Liver (tissue), 9 donors: Measurements from ENCODE around the gene PEX11B. TPM values are rescaled to one million over a fixed set of nuclear protein-coding genes. Genes with fewer than 3 reads are reported as not detected.
A peak's percentile ranks its signal among the peaks of the same experiment; 100 is the strongest.
"Not testable (repeated sequence)": the region's sequence is repeated elsewhere in the genome, so short reads cannot be mapped to it uniquely, and the experiment has no call there.

Experiments used
- DNase-seq: peaks from one replicate; pipeline ENCODE4 v3.0.0-alpha.2; 2017; ENCODE audit warnings: low spot score
- H3K27ac ChIP-seq, 2 donors: one replicate each; pipeline ENCODE4 v1.7.0; 2013; ENCODE audit warnings: inconsistent platforms in 2 of 2, low read length in 2 of 2, control low read depth in 1 of 2, low read depth in 1 of 2, mild to moderate bottlenecking in 1 of 2
- H3K27me3 ChIP-seq, 4 donors: one replicate each; pipeline versions ENCODE4 v1.6.1 to v1.7.0; 2013; ENCODE audit warnings: low read length in 3 of 4, inconsistent platforms in 1 of 4, mild to moderate bottlenecking in 1 of 4, moderate library complexity in 1 of 4; ENCODE audit not compliant: control insufficient read depth in 4 of 4, insufficient read depth in 4 of 4
- H3K36me3 ChIP-seq, 4 donors: one replicate each; pipeline versions ENCODE4 v1.6.1 to v1.7.0; 2013; ENCODE audit warnings: low read length in 3 of 4, mild to moderate bottlenecking in 3 of 4, low read depth in 1 of 4, moderate library complexity in 1 of 4; ENCODE audit not compliant: control insufficient read depth in 4 of 4, insufficient read depth in 3 of 4
- H3K4me1 ChIP-seq, 4 donors: one replicate each; pipeline versions ENCODE4 v1.6.1 to v1.7.0; 2013; ENCODE audit warnings: low read length in 3 of 4, mild to moderate bottlenecking in 3 of 4, moderate library complexity in 1 of 4; ENCODE audit not compliant: control insufficient read depth in 4 of 4, insufficient read depth in 4 of 4
- H3K4me3 ChIP-seq, 3 donors: one replicate each; pipeline versions ENCODE4 v1.6.1 to v1.7.0; 2013; ENCODE audit warnings: low read length in 3 of 3, control low read depth in 1 of 3, low read depth in 1 of 3, mild to moderate bottlenecking in 1 of 3
- H3K9ac ChIP-seq, 2 donors: one replicate each; pipeline ENCODE4 v1.7.0; 2013; ENCODE audit warnings: low read length in 2 of 2, mild to moderate bottlenecking in 2 of 2, moderate library complexity in 2 of 2, control low read depth in 1 of 2, low read depth in 1 of 2
- H3K9me3 ChIP-seq, 4 donors: one replicate each; pipeline versions ENCODE4 v1.6.1 to v1.7.0; 2013; ENCODE audit warnings: low read length in 3 of 4; ENCODE audit not compliant: control insufficient read depth in 4 of 4
- CTCF ChIP-seq: fragments of 150-350 bp; IDR thresholded peaks from 2 replicates; pipeline ENCODE4 v1.5.1; 2017; ENCODE audit warnings: improper control_type of control experiment, low read depth, low read length; ENCODE audit not compliant: missing input control
- EGR1 ChIP-seq, 2 donors: IDR thresholded peaks; 2 replicates each; pipeline ENCODE4 v1.6.1; 2016 to 2018; ENCODE audit warnings: antibody characterized with exemption in 2 of 2, low read depth in 2 of 2
- FOXA1 ChIP-seq: IDR thresholded peaks from 2 replicates; pipeline ENCODE4 v1.6.1; 2016; ENCODE audit warnings: antibody characterized with exemption
- FOXA2 ChIP-seq: IDR thresholded peaks from 2 replicates; pipeline ENCODE4 v1.6.1; 2016; ENCODE audit warnings: antibody characterized with exemption
- GABPA ChIP-seq, 2 donors: IDR thresholded peaks in 1 of 2; conservative IDR thresholded peaks in 1 of 2; 2 replicates each; pipeline ENCODE4 v1.6.1; 2016; ENCODE audit warnings: antibody characterized with exemption in 2 of 2, mild to moderate bottlenecking in 1 of 2, moderate library complexity in 1 of 2
- HNF4A ChIP-seq, 2 donors: conservative IDR thresholded peaks; 2 replicates each; pipeline ENCODE4 v1.6.1; 2016; ENCODE audit warnings: antibody characterized with exemption in 2 of 2, mild to moderate bottlenecking in 2 of 2
- HNF4G ChIP-seq: IDR thresholded peaks from 2 replicates; pipeline ENCODE4 v1.6.1; 2016; ENCODE audit warnings: antibody characterized with exemption
- JUND ChIP-seq, 2 donors: IDR thresholded peaks; 2 replicates each; pipeline ENCODE4 v1.6.1; 2016; ENCODE audit warnings: antibody characterized with exemption in 2 of 2
- MAX ChIP-seq: IDR thresholded peaks from 2 replicates; pipeline ENCODE4 v1.6.1; 2016; ENCODE audit warnings: antibody characterized with exemption
- NR2F2 ChIP-seq: IDR thresholded peaks from 2 replicates; pipeline ENCODE4 v1.6.1; 2016; ENCODE audit warnings: antibody characterized with exemption
- RAD21 ChIP-seq, 2 donors: IDR thresholded peaks; 2 replicates each; pipeline ENCODE4 v1.6.1; 2016; ENCODE audit warnings: antibody characterized with exemption in 2 of 2, mild to moderate bottlenecking in 2 of 2
- REST ChIP-seq: IDR thresholded peaks from 2 replicates; pipeline ENCODE4 v1.6.1; 2016; ENCODE audit warnings: antibody characterized with exemption, mild to moderate bottlenecking
- RXRA ChIP-seq, 2 donors: IDR thresholded peaks; 2 replicates each; pipeline ENCODE4 v1.6.1; 2017 to 2018; ENCODE audit warnings: antibody characterized with exemption in 2 of 2, mild to moderate bottlenecking in 1 of 2
- SP1 ChIP-seq: IDR thresholded peaks from 2 replicates; pipeline ENCODE4 v1.6.1; 2018; ENCODE audit warnings: antibody characterized with exemption, mild to moderate bottlenecking
- TAF1 ChIP-seq: conservative IDR thresholded peaks from 2 replicates; pipeline ENCODE4 v1.6.1; 2016; ENCODE audit warnings: antibody characterized with exemption, mild to moderate bottlenecking
- YY1 ChIP-seq: IDR thresholded peaks from 2 replicates; pipeline ENCODE4 v1.6.1; 2016; ENCODE audit warnings: antibody characterized with exemption, mild to moderate bottlenecking
- ZBTB33 ChIP-seq: IDR thresholded peaks from 2 replicates; pipeline ENCODE4 v1.6.1; 2016; ENCODE audit warnings: antibody characterized with exemption
- WGBS: extraction: QIAGEN DNeasy Blood & Tissue Kit; methylation state at CpG from one replicate; pipeline ENCODE4 v1.1.7; 2013; 5-methylcytosine and 5-hydroxymethylcytosine counted together
- polyA plus RNA-seq, 2 donors: library from polyadenylated mRNA; stranded (reverse) in 1 of 2; unstranded in 1 of 2; fragments of 200-250 nt in 1 of 2; fragments of >200 nt in 1 of 2; fragmentation: Nextera tagmentation in 1 of 2; extraction: Ambion mirVana in 1 of 2; gene quantifications; one replicate each; pipeline versions ENCODE4 v1.2.1 to v1.2.3, GENCODE V29; 2013 to 2015
- total RNA-seq, 2 donors: library from RNA; depleted of rRNA; stranded (reverse); fragments of >200 nt; gene quantifications; one replicate each; pipeline ENCODE4 v1.2.3, GENCODE V29; 2014
- donor health status: healthy.
- donor health status: healthy.
- donor health status: healthy.
- donor health status: healthy.
- donor health status: healthy.

The PEX11B gene
- total and polyA plus RNA-seq, 4 donors: 13.4 to 21.0 (median 16.1) TPM

- Histone ChIP-seq H3K4me3 (peak overlapping the region; percentile 66 to 96 (median 88)), H3K9me3 (no peaks in the 10 kb centered on the region), H3K36me3 (peaks cover 0 to 3% (median 2%) of the 10 kb centered on the region in 4 donors), H3K27ac (peak overlapping the region; percentile 95 to 96), H3K4me1 (peaks cover 0 to 9% (median 6%) of the 10 kb centered on the region in 4 donors), H3K27me3 (no peaks in the 10 kb centered on the region), H3K9ac (peak overlapping the region; percentile 92 to 100)
- TF ChIP-seq YY1 (no peak), JUND (IDR thresholded peaks at IDR 0.05) (no peak), HNF4G (no peak), SP1 (no peak), FOXA1 (no peak), MAX (no peak), ZBTB33 (no peak), GABPA (IDR thresholded peaks at IDR 0.05 in 1 of 2, conservative IDR thresholded peaks at IDR 0.05 in 1 of 2) (no peak), RAD21 (IDR thresholded peaks at IDR 0.05) (no peak), FOXA2 (no peak), NR2F2 (no peak), REST (no peak), TAF1 (no peak), EGR1 (IDR thresholded peaks at IDR 0.05; ENCODE audit: low read depth in 2 of 2) (no peak), HNF4A (conservative IDR thresholded peaks at IDR 0.05) (no peak), CTCF (no peak), RXRA (IDR thresholded peaks at IDR 0.05) (no peak)
- WGBS: 9% methylated on average over 19 of the region's 19 CpGs
- no peak for DNase-seq
Observed at GRCh38 chr1:145926686-145927062, 8.2 kb upstream of the PEX11B start.

- Histone ChIP-seq H3K4me3 (no peak overlapping the region), H3K9ac (no peak overlapping the region), H3K9me3 (no peaks in the 10 kb centered on the region), H3K36me3 (peaks cover 0 to 2% (median 2%) of the 10 kb centered on the region in 4 donors), H3K27me3 (no peaks in the 10 kb centered on the region), H3K27ac (no peak overlapping the region), H3K4me1 (peaks cover 8 to 30% (median 23%) of the 10 kb centered on the region in 4 donors)
- WGBS: 90% methylated on average over 2 of the region's 2 CpGs
- TF ChIP-seq SP1 (no peak), HNF4A (conservative IDR thresholded peaks at IDR 0.05) (no peak), MAX (no peak), JUND (IDR thresholded peaks at IDR 0.05) (no peak), FOXA1 (no peak), NR2F2 (no peak)
- no peak for DNase-seq
Observed at GRCh38 chr1:145922266-145922665, 3.7 kb upstream of the PEX11B start.

- H3K4me1 ChIP-seq: peaks cover 8 to 25% (median 17%) of the 10 kb centered on the region in 4 donors
Observed at GRCh38 chr1:145920297-145920696, 1.8 kb upstream of the PEX11B start.

More at GRCh38 chr1:145920297-145920696, 1.8 kb upstream of the PEX11B start:
- DNase-seq, H3K27me3 ChIP-seq, H3K9ac ChIP-seq, H3K4me3 ChIP-seq, H3K36me3 ChIP-seq, H3K27ac ChIP-seq, H3K9me3 ChIP-seq: not testable (repeated sequence)
- WGBS: 90% methylated on average over 2 of the region's 4 CpGs
